Naive thymus-derived CD4-positive, alpha-beta T cell (primary cell): Measurements from ENCODE around the gene ISLR2. TPM values are rescaled to one million over a fixed set of nuclear protein-coding genes. Genes with fewer than 3 reads are reported as not detected.
A peak's percentile ranks its signal among the peaks of the same experiment; 100 is the strongest.

Experiments
- ATAC-seq: fragments of 150-1000 bp; cut with Tn5 transposase; 2 replicates; pipeline ENCODE4 v1.10.0; 2021; ENCODE audit warnings: mild to moderate bottlenecking, moderate library complexity
- CTCF ChIA-PET: fragments of 350-600 bp; sonication (Branson Sonifier 250); formaldehyde crosslinking; loops from one replicate; lab custom pipeline; 2021; ENCODE audit warnings: antibody characterized with exemption; lab: Charles Lee
- POLR2A ChIA-PET: fragments of 350-600 bp; sonication (Branson Sonifier 250); formaldehyde crosslinking; loops from one replicate; lab custom pipeline; 2021; ENCODE audit warnings: antibody characterized with exemption, inconsistent platforms; lab: Charles Lee
- DNase-seq, 9 donors: peaks; one replicate each; pipeline versions ENCODE4 v3.0.0 to v3.0.0-alpha.2; 2020 to 2022; ENCODE audit warnings: mixed read lengths in 1 of 9
- H3K27ac ChIP-seq: one replicate; pipeline ENCODE4 v1.7.0; 2013; ENCODE audit warnings: mild to moderate bottlenecking, low read depth, low read length, moderate library complexity
- H3K27me3 ChIP-seq, 2 donors: one replicate each; pipeline ENCODE4 v1.7.0; 2013; ENCODE audit warnings: low read length in 2 of 2, mild to moderate bottlenecking in 2 of 2, moderate library complexity in 2 of 2; ENCODE audit not compliant: control insufficient read depth in 2 of 2, insufficient read depth in 2 of 2
- H3K36me3 ChIP-seq, 3 experiments: 1 replicate in 2 of 3; 2 replicates in 1 of 3; pipeline ENCODE4 v1.7.0; 2013; ENCODE audit warnings: low read length in 3 of 3, mild to moderate bottlenecking in 3 of 3, moderate library complexity in 1 of 3; ENCODE audit not compliant: insufficient read depth in 3 of 3, control insufficient read depth in 2 of 3
- H3K4me1 ChIP-seq, 2 donors: one replicate each; pipeline ENCODE4 v1.7.0; 2013; ENCODE audit warnings: low read length in 2 of 2, mild to moderate bottlenecking in 2 of 2, moderate library complexity in 1 of 2; ENCODE audit not compliant: control insufficient read depth in 2 of 2, insufficient read depth in 2 of 2
- H3K4me3 ChIP-seq: 2 replicates; pipeline ENCODE4 v1.7.0; 2013; ENCODE audit warnings: mild to moderate bottlenecking, low read length
- H3K9me3 ChIP-seq, 3 experiments: 1 replicate in 2 of 3; 2 replicates in 1 of 3; pipeline ENCODE4 v1.7.0; 2013; ENCODE audit warnings: low read length in 3 of 3; ENCODE audit not compliant: control insufficient read depth in 2 of 3
- H3K27ac Mint-ChIP-seq, 9 donors: one replicate each; pipeline ENCODE4 v1.8.0; 2020 to 2022; ENCODE audit warnings: mixed read lengths in 9 of 9, mild to moderate bottlenecking in 8 of 9, moderate library complexity in 5 of 9, inconsistent platforms in 2 of 9
- H3K27me3 Mint-ChIP-seq, 5 donors: one replicate each; pipeline ENCODE4 v1.8.0; 2021 to 2022; ENCODE audit warnings: mixed read lengths in 5 of 5, mild to moderate bottlenecking in 1 of 5
- H3K36me3 Mint-ChIP-seq, 5 donors: one replicate each; pipeline ENCODE4 v1.8.0; 2020 to 2022; ENCODE audit warnings: mixed read lengths in 5 of 5, mild to moderate bottlenecking in 3 of 5, inconsistent platforms in 1 of 5
- H3K4me1 Mint-ChIP-seq, 7 donors: one replicate each; pipeline ENCODE4 v1.8.0; 2020 to 2022; ENCODE audit warnings: mixed read lengths in 7 of 7, mild to moderate bottlenecking in 3 of 7, inconsistent platforms in 1 of 7
- H3K4me3 Mint-ChIP-seq, 10 donors: one replicate each; pipeline ENCODE4 v1.8.0; 2020 to 2022; ENCODE audit warnings: mild to moderate bottlenecking in 10 of 10, mixed read lengths in 10 of 10, moderate library complexity in 6 of 10, inconsistent platforms in 2 of 10
- H3K9me3 Mint-ChIP-seq, 11 donors: one replicate each; pipeline ENCODE4 v1.8.0; 2020 to 2022; ENCODE audit warnings: mixed read lengths in 11 of 11, mild to moderate bottlenecking in 4 of 11, inconsistent platforms in 1 of 11, moderate library complexity in 1 of 11
- intact Hi-C, 2 donors: fragments of 100-400 bp; cut with micrococcal nuclease; formaldehyde crosslinking; loops; one replicate each; pipeline ENCODE4 v1.15.1; 2023
- polyA plus RNA-seq, 2 donors: library from polyadenylated mRNA; unstranded; fragments of 300-500 nt; fragmentation: Illumina TruSeq; gene quantifications; one replicate each; pipeline ENCODE4 v1.2.3, GENCODE V29; 2021
- total RNA-seq, 6 experiments: library from RNA in 5 of 6; stranded (reverse) in 5 of 6; gene quantifications; 1 replicate in 5 of 6; 2 replicates in 1 of 6; pipeline ENCODE4 v1.2.3 and lab custom pipeline; 2021 to 2026

The ISLR2 gene
- total and polyA plus RNA-seq, 7 experiments from 2014 or later, result not detected

DNA sequence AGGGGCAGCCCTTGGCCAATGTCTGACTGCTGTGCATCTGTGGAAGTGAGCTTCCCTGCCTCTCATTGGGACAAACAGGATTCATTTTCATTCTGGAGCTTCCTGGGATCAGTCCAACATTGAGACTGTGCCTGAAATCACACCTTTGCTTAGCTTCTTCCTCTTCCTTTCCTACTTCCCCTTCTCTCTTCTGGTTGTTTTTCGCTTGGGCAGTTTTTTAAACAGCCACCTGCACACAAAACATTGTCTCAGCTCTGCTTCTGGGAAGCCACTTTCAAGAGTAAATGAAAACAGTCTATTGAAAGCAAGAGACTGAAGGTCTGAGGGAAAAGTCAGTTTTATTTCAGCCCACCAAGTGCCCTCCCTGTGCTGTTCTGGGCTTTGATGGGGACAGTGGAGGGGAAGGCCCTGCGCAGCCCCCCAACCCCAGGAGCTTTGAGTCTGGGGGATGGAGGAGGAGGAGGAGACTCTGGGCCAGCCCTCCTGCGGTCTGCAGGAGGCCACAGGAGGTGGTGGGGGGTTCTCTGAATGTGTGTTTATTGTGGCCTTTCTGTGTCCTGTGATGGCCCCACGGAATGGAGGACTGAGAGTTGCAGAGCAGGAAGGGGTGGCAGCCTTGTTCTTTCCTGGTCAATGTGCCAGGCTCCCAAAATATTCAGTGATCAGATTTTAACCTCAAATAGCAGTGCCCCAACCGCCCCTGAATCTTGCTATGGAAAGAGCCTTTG lies 7.8 kb upstream of the ISLR2 start:
- CTCF ChIA-PET, result no interaction called here

GRCh38 chr15:74123131-74123429 lies 7.3 kb upstream of the ISLR2 start:
- H3K36me3 Mint-ChIP-seq, result peaks cover 0 to 4% (median 0%) of the 10 kb centered on the region in 5 donors
- peaks cover 0 to 7% (median 1%) of the 10 kb centered on the region in 11 donors for H3K9me3 Mint-ChIP-seq
- Histone ChIP-seq H3K27me3 (peaks cover 0 to 4% of the 10 kb centered on the region in 2 donors), H3K36me3 (no peaks in the 10 kb centered on the region), H3K4me1 (peaks cover 0 to 5% of the 10 kb centered on the region in 2 donors), H3K27ac (no peak overlapping the region), H3K4me3 (no peak overlapping the region), H3K9me3 (no peaks in the 10 kb centered on the region)
- peaks cover 32 to 72% (median 52%) of the 10 kb centered on the region in 5 donors for H3K27me3 Mint-ChIP-seq
- H3K4me3 Mint-ChIP-seq, result no peak overlapping the region
- H3K27ac Mint-ChIP-seq, result no peak overlapping the region
- CTCF ChIA-PET, result no interaction called here
- intact Hi-C loops, result no loop called here
- no peak for DNase-seq
- peaks cover 0 to 9% (median 0%) of the 10 kb centered on the region in 7 donors for H3K4me1 Mint-ChIP-seq
- no peak for ATAC-seq
- POLR2A ChIA-PET, result no interaction called here

More for the DNA sequence above, 7.8 kb upstream of the ISLR2 start:
- Histone ChIP-seq H3K36me3 (no peaks in the 10 kb centered on the region), H3K4me3 (no peak overlapping the region), H3K27ac (no peak overlapping the region), H3K9me3 (no peaks in the 10 kb centered on the region), H3K27me3 (no peaks in the 10 kb centered on the region), H3K4me1 (no peaks in the 10 kb centered on the region)
- intact Hi-C loops, result no loop called here
- DNase-seq, result no peak
- H3K4me1 Mint-ChIP-seq, result peaks cover 0 to 9% (median 0%) of the 10 kb centered on the region in 7 donors
- peaks cover 0 to 6% (median 0%) of the 10 kb centered on the region in 5 donors for H3K36me3 Mint-ChIP-seq
- POLR2A ChIA-PET, result no interaction called here
- peaks cover 0 to 9% (median 5%) of the 10 kb centered on the region in 11 donors for H3K9me3 Mint-ChIP-seq
- no peak overlapping the region for H3K4me3 Mint-ChIP-seq
- no peak overlapping the region for H3K27ac Mint-ChIP-seq
- H3K27me3 Mint-ChIP-seq, result peaks cover 37 to 76% (median 57%) of the 10 kb centered on the region in 5 donors
- ATAC-seq, result no peak

- Mint-ChIP-seq H3K27ac (no peak overlapping the region), H3K36me3 (no peaks in the 10 kb centered on the region), H3K4me1 (peaks cover 0 to 9% (median 3%) of the 10 kb centered on the region in 7 donors), H3K4me3 (no peak overlapping the region), H3K9me3 (peaks cover 0 to 4% (median 0%) of the 10 kb centered on the region in 11 donors), H3K27me3 (peaks cover 33 to 70% (median 57%) of the 10 kb centered on the region in 5 donors)
- Histone ChIP-seq H3K27ac (no peak overlapping the region), H3K4me1 (peaks cover 4 to 11% of the 10 kb centered on the region in 2 donors), H3K4me3 (no peak overlapping the region), H3K27me3 (peaks cover 0 to 5% of the 10 kb centered on the region in 2 donors), H3K36me3 (no peaks in the 10 kb centered on the region), H3K9me3 (no peaks in the 10 kb centered on the region)
- no peak for ATAC-seq
- ChIA-PET POLR2A (no interaction called here), CTCF (no interaction called here)
- intact Hi-C loops, result no loop called here
- DNase-seq, result no peak
These were observed 6.7 kb upstream of the ISLR2 start for GRCh38 chr15:74123658-74124057.

DNA sequence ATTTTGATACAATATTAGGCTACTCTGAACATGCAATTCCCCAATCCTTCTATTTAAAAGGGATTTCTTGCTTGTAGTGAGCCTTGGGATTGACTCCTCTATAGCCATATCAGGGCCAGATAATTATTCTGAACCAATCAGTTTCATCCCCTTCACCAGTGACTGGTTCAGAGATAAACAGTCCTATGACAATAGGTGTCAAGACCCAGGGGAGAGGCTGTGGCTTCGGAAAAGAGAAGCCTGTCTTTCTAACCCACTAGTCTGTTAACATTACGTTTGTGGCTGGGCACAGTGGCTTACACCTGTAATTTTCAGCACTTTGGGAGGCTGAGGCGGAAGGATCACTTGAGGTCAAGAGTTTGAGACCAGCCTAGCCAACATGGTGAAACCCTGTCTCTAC lies 6.2 kb upstream of the ISLR2 start:
- peaks cover 0 to 5% of the 10 kb centered on the region in 2 donors for H3K27me3 ChIP-seq
- intact Hi-C loops, result no loop called here
- H3K27me3 Mint-ChIP-seq, result peaks cover 37 to 69% (median 58%) of the 10 kb centered on the region in 5 donors
- H3K36me3 ChIP-seq, result no peaks in the 10 kb centered on the region
- ChIA-PET CTCF (no interaction called here), POLR2A (no interaction called here)
- no peaks in the 10 kb centered on the region for H3K36me3 Mint-ChIP-seq
- H3K4me3 ChIP-seq, result no peak overlapping the region
- peaks cover 0 to 3% (median 0%) of the 10 kb centered on the region in 11 donors for H3K9me3 Mint-ChIP-seq
- DNase-seq (no peak), ATAC-seq (no peak)
- H3K4me3 Mint-ChIP-seq, result no peak overlapping the region
- peaks cover 0 to 9% (median 5%) of the 10 kb centered on the region in 7 donors for H3K4me1 Mint-ChIP-seq
- H3K27ac ChIP-seq, result no peak overlapping the region
- H3K27ac Mint-ChIP-seq, result no peak overlapping the region
- H3K4me1 ChIP-seq, result peaks cover 4 to 11% of the 10 kb centered on the region in 2 donors
- H3K9me3 ChIP-seq, result no peaks in the 10 kb centered on the region

GRCh38 chr15:74124759-74125158 lies 5.6 kb upstream of the ISLR2 start:
- Histone ChIP-seq H3K4me1 (peaks cover 4 to 11% of the 10 kb centered on the region in 2 donors), H3K4me3 (no peak overlapping the region), H3K36me3 (no peaks in the 10 kb centered on the region), H3K27me3 (peaks cover 0 to 5% of the 10 kb centered on the region in 2 donors), H3K9me3 (no peaks in the 10 kb centered on the region), H3K27ac (no peak overlapping the region)
- no peak for DNase-seq
- peaks cover 42 to 73% (median 63%) of the 10 kb centered on the region in 5 donors for H3K27me3 Mint-ChIP-seq
- no peaks in the 10 kb centered on the region for H3K36me3 Mint-ChIP-seq
- no peak overlapping the region for H3K27ac Mint-ChIP-seq
- no peak overlapping the region for H3K4me3 Mint-ChIP-seq
- no peaks in the 10 kb centered on the region for H3K9me3 Mint-ChIP-seq
- peaks cover 0 to 13% (median 10%) of the 10 kb centered on the region in 7 donors for H3K4me1 Mint-ChIP-seq
- intact Hi-C loops, result loop anchor here in 1 of 2 donors (5.0 kb wide), 1 partner anchor 152 kb away; no protein-coding TSS in a partner anchor
- ChIA-PET CTCF (interaction anchor here (1.1 kb wide), 1 partner anchor 183 kb away, joined by 3 read pairs; no protein-coding TSS in a partner anchor), POLR2A (no interaction called here)
- ATAC-seq, result no peak

DNA sequence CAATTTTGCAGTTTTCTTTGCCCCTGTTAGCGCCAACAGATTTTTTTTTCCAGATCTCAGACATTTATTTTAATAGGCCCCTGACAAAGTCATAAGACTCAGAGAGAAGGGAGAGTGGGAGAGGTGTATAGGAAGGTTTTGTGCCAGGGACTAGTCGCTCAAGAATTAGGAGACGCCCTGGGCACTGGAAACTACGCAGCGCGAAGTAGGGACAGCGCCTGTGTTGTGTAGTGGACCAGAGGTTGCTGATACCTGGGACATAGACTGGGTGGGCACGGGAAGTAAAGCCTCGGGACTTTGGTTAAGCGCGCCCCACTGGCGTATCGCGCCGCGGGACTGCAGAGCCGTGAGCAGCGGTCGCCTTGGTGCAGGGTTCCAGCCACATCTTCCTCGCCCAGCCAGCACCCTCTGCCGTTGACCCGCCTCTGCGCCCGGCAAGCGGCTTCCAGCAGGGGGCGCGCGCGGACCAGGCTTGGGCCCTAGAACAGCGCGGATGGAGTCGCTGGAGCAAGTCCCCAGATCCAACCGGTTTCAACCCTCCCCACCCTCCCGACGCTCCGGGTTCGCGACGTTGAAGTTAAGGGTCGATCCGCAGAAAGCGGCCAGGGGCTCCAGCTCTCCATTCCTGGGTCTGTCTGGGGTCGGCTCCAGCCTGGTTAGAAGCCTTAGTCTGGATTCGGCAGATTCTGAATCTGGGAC lies 3.0 kb upstream of the ISLR2 start:
- Histone ChIP-seq H3K36me3 (no peaks in the 10 kb centered on the region), H3K4me1 (peaks cover 4 to 11% of the 10 kb centered on the region in 2 donors), H3K27ac (no peak overlapping the region), H3K9me3 (no peaks in the 10 kb centered on the region), H3K4me3 (peak overlapping the region; percentile 9), H3K27me3 (peaks cover 0 to 13% of the 10 kb centered on the region in 2 donors)
- peaks cover 12 to 30% (median 22%) of the 10 kb centered on the region in 7 donors for H3K4me1 Mint-ChIP-seq
- peak; percentile 56 to 94 (median 77) for DNase-seq
- peaks cover 0 to 6% (median 0%) of the 10 kb centered on the region in 5 donors for H3K36me3 Mint-ChIP-seq
- no peak overlapping the region for H3K27ac Mint-ChIP-seq
- intact Hi-C loops, result loop anchor here (1.0 to 5.0 kb wide), 5 partner anchors 155 to 195 kb away; no protein-coding TSS in a partner anchor
- peak overlapping the region in 9 of 10 donors; percentile 10 to 72 (median 40) for H3K4me3 Mint-ChIP-seq
- H3K9me3 Mint-ChIP-seq, result peaks cover 0 to 2% (median 0%) of the 10 kb centered on the region in 11 donors
- H3K27me3 Mint-ChIP-seq, result peaks cover 56 to 82% (median 72%) of the 10 kb centered on the region in 5 donors
- ChIA-PET POLR2A (no interaction called here), CTCF (interaction anchor here (1.5 to 3.0 kb wide), 2 partner anchors 156 to 195 kb away, joined by 3 to 21 read pairs; no protein-coding TSS in a partner anchor)
- peak; percentile 92 for ATAC-seq
